HFFc6 (cell line): ENCODE measurements around the gene LAG3. TPM values are rescaled to one million over a fixed set of nuclear protein-coding genes. Genes with fewer than 3 reads are reported as not detected.
A peak's percentile ranks its signal among the peaks of the same experiment; 100 is the strongest.

ENCODE experiments used
- DNase-seq: peaks from one replicate; pipeline ENCODE4 v3.0.0-alpha.2; 2018
- H3K27ac Mint-ChIP-seq: 2 replicates; pipeline ENCODE4 v1.8.0; 2020; ENCODE audit warnings: mild to moderate bottlenecking, mixed read lengths
- H3K27me3 Mint-ChIP-seq: 2 replicates; pipeline ENCODE4 v1.8.0; 2021; ENCODE audit warnings: mild to moderate bottlenecking, moderate library complexity, mixed read lengths; ENCODE audit not compliant: insufficient read depth
- H3K36me3 Mint-ChIP-seq: 2 replicates; pipeline ENCODE4 v1.8.0; 2021; ENCODE audit warnings: low read depth, mixed read lengths
- H3K4me1 Mint-ChIP-seq: 2 replicates; pipeline ENCODE4 v1.8.0; 2020; ENCODE audit warnings: low read depth, mixed read lengths
- H3K4me3 Mint-ChIP-seq: 2 replicates; pipeline ENCODE4 v1.8.0; 2020; ENCODE audit warnings: mild to moderate bottlenecking, moderate library complexity, mixed read lengths
- H3K9me3 Mint-ChIP-seq: 2 replicates; pipeline ENCODE4 v1.8.0; 2020; ENCODE audit warnings: mild to moderate bottlenecking, mixed read lengths
- CTCF ChIP-seq: fragments of 200-600 bp; sonication (generic); IDR thresholded peaks from 2 replicates; pipeline ENCODE4 v1.5.0; 2021; ENCODE audit warnings: antibody characterized with exemption, mild to moderate bottlenecking
- total RNA-seq, 6 experiments: library from RNA; stranded (reverse); fragmentation: NEBNext Ultra II Directional; extraction: Animal tissue kit (Norgen Biotek cat#: 25700); gene quantifications; 2 replicates in 1 of 6; 3 replicates in 5 of 6; pipeline ENCODE4 v1.2.3, GENCODE V29; 2021

LAG3 gene
- total RNA-seq, 6 experiments from 2014 or later = 0.15 to 0.64 (median 0.50) TPM

GRCh38 chr12:6765048-6765633, 7.2 kb upstream of the LAG3 start:
- Mint-ChIP-seq H3K27ac (peak overlapping the region; percentile 90), H3K36me3 (peaks cover 5% of the 10 kb centered on the region), H3K27me3 (peaks cover 4% of the 10 kb centered on the region; the same call in 1 of the 2 replicates), H3K9me3 (no peaks in the 10 kb centered on the region), H3K4me1 (peaks cover 61% of the 10 kb centered on the region), H3K4me3 (peak overlapping the region; percentile 77)
- no peak for DNase-seq
- TF ChIP-seq CTCF = no peak

- H3K36me3 Mint-ChIP-seq = peaks cover 5% of the 10 kb centered on the region
- no peaks in the 10 kb centered on the region for H3K9me3 Mint-ChIP-seq
- H3K4me3 Mint-ChIP-seq = peak within 1 kb of the TSS; percentile 93
- peaks cover 4% of the 10 kb centered on the region; the same call in 1 of the 2 replicates for H3K27me3 Mint-ChIP-seq
- TF ChIP-seq CTCF = no peak
- H3K27ac Mint-ChIP-seq = peak within 1 kb of the TSS; percentile 90
- peak; percentile 82 for DNase-seq
- H3K4me1 Mint-ChIP-seq = peaks cover 61% of the 10 kb centered on the region
These were observed 6.4 kb upstream of the LAG3 start, which contains the start of gene PTMS for GRCh38 chr12:6765634-6766581. Gene PTMS (plus strand): TSS chr12:6766363. CDS start chr12:6766706, 343 bp downstream.

GRCh38 chr12:6766651-6767349, 5.5 kb upstream of the LAG3 start:
- Mint-ChIP-seq H3K9me3 (no peaks in the 10 kb centered on the region), H3K27me3 (peaks cover 4% of the 10 kb centered on the region; the same call in 1 of the 2 replicates), H3K27ac (peak overlapping the region; percentile 77), H3K4me1 (peaks cover 66% of the 10 kb centered on the region), H3K4me3 (peak overlapping the region; percentile 93), H3K36me3 (peaks cover 5% of the 10 kb centered on the region)
- peak; percentile 74 for TF ChIP-seq CTCF
- DNase-seq = peak; percentile 51

- peaks cover 5% of the 10 kb centered on the region for H3K36me3 Mint-ChIP-seq
- peaks cover 4% of the 10 kb centered on the region; the same call in 1 of the 2 replicates for H3K27me3 Mint-ChIP-seq
- no peaks in the 10 kb centered on the region for H3K9me3 Mint-ChIP-seq
- H3K27ac Mint-ChIP-seq = peak overlapping the region; percentile 82
- DNase-seq = peak; percentile 21
- TF ChIP-seq CTCF = no peak
- H3K4me3 Mint-ChIP-seq = peak overlapping the region; percentile 93
- H3K4me1 Mint-ChIP-seq = peaks cover 62% of the 10 kb centered on the region
These were observed 4.7 kb upstream of the LAG3 start for GRCh38 chr12:6767353-6768319.
